Tibial nerve (tissue), 3 donors: ENCODE data around the gene EMC8.

Experiments used
- POLR2A ChIP-seq, 2 donors: fragments of 450-650 bp; IDR thresholded peaks; one replicate each; pipeline ENCODE4 v1.6.1; 2017; ENCODE audit warnings: antibody characterized with exemption in 2 of 2, mild to moderate bottlenecking in 2 of 2, moderate library complexity in 2 of 2
- TF ChIP-seq, protein P1 (sequence below), 5 experiments: fragments of 200-600 bp in 3 of 5; fragments of 450-650 bp in 2 of 5; sonication (generic) in 3 of 5; IDR thresholded peaks; one replicate each; pipeline ENCODE4 v1.5.1; 2016 to 2019; ENCODE audit warnings: antibody characterized with exemption in 5 of 5, mild to moderate bottlenecking in 3 of 5, moderate library complexity in 2 of 5

- TF ChIP-seq, protein P1, sequence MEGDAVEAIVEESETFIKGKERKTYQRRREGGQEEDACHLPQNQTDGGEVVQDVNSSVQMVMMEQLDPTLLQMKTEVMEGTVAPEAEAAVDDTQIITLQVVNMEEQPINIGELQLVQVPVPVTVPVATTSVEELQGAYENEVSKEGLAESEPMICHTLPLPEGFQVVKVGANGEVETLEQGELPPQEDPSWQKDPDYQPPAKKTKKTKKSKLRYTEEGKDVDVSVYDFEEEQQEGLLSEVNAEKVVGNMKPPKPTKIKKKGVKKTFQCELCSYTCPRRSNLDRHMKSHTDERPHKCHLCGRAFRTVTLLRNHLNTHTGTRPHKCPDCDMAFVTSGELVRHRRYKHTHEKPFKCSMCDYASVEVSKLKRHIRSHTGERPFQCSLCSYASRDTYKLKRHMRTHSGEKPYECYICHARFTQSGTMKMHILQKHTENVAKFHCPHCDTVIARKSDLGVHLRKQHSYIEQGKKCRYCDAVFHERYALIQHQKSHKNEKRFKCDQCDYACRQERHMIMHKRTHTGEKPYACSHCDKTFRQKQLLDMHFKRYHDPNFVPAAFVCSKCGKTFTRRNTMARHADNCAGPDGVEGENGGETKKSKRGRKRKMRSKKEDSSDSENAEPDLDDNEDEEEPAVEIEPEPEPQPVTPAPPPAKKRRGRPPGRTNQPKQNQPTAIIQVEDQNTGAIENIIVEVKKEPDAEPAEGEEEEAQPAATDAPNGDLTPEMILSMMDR (IDR thresholded peaks at IDR 0.05) = no peak
- no peak for TF ChIP-seq POLR2A (IDR thresholded peaks at IDR 0.05)
Observed at GRCh38 chr16:85834741-85835140, 35.4 kb upstream of the EMC8 start.
